ENCODE measurements around the gene CD86.
"Not testable (repeated sequence)": the region's sequence is repeated elsewhere in the genome, so short reads cannot be mapped to it uniquely, and the experiment has no call there.

Gene CD86, protein sequence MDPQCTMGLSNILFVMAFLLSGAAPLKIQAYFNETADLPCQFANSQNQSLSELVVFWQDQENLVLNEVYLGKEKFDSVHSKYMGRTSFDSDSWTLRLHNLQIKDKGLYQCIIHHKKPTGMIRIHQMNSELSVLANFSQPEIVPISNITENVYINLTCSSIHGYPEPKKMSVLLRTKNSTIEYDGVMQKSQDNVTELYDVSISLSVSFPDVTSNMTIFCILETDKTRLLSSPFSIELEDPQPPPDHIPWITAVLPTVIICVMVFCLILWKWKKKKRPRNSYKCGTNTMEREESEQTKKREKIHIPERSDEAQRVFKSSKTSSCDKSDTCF

DNA sequence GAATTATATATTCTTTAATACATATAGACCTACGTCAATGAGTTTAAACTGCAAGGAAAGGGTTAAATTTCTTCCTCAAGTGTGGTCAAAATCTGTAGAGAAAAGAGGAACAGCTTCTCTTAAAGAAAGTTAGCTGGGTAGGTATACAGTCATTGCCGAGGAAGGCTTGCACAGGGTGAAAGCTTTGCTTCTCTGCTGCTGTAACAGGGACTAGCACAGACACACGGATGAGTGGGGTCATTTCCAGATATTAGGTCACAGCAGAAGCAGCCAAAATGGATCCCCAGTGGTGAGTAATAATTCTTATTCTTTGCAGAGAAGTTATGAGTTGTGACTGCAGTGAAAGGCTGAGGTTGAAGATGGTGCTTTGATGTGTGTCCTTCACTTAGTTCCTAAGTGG lies at the start of gene CD86:
TSS of gene CD86 (plus strand) at position 148 of the 400 bp plus-strand sequence. CDS start at position 276, 128 bp downstream.
- DNase-seq: no peak

DNA sequence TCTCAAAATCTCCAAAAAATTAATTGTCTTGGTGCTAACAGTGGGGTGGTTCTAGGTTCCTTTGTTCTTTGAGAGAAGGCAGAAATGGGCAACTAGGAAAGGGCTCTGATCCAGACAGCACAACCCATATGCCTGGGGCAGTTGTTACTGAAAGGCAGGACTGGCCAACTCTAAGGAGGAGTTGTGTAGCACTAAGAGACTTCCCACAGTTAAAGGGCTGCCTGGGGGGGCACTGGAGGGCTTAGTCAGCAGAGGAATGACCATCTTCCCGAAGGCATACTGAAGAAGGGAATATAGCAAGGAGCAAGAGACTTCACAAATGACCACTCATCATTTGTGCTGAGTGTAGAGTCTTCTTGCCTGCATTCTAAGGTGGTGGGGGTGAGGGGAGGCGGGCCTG lies 48.9 kb upstream of the CD86 start:
- DNase-seq: no peak

DNA sequence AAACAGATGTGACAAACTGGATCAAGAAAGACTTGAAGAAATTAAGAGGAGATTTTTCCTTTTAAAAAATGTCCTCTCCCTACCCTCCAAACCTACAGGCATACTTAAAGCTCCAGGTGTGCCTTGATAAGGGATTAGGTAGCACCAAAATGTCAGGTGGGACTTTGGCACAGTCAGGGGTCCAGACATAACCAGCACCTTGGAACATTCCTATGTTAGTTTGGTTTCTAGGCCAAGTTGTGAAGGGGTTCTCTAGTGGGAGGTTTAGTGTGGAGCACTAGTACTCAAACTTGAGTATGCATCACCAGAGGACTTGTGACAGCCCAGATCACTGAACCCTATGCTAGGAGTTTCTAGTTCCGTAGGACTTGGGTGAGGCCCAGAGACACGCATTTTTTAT lies 47.0 kb upstream of the CD86 start:
- no peak for DNase-seq

DNA sequence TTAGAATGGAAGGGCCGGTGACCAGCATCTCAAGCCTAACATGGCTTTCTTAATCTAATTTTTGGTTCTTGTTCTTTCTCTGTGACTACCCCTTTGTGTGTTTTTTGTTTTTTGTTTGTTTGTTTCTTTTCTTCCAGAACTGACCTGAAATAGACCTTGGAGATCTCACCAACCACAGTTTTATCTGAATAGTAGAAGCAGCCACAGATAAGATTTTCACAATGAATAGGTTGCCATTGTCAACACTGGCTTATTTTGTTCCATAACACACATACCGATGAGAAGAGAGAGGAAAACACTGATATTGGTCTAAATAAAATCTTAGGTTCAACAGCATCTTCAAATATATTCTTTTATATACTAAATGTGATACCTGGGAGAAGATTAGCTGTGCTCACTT lies 44.7 kb upstream of the CD86 start:
- no peak for DNase-seq

DNA sequence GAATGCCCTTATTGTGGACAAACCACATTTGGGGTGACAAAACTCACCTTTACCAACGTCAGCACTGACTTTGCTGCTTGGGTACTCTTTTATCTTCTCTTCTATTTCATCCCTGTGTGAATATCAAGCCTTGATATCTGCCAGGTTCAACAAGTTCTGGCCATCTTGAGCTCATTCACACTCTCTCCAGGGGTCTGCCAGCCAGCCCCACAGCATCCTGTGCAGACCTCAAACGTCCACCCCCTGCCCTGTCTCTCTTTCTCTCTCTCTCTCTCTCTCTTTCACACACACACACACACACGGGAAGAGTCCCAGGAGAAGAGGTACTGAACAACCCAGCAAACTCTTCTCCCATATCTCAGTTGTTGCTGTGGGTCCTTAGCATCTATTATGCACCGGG lies 43.8 kb upstream of the CD86 start:
- no peak for DNase-seq

DNA sequence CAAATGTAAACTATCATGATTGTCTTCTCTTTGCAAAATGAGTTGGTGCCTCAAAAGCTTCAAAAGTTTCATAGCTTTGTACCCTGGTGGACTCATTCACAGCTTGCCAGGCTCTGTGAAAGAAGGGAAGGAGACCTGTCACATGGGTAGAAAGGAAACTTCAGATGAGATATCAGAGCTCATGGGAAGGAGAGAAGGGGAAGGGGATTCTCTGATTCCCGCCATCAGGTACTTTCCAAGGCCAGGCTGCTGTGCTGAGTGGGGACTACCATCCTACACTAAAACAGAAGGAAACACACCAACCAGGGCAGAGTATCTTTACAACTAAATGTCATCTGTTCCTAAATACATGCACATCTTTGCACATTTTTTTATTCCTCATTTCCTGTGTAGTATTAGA lies 42.3 kb upstream of the CD86 start:
- DNase-seq: no peak

DNA sequence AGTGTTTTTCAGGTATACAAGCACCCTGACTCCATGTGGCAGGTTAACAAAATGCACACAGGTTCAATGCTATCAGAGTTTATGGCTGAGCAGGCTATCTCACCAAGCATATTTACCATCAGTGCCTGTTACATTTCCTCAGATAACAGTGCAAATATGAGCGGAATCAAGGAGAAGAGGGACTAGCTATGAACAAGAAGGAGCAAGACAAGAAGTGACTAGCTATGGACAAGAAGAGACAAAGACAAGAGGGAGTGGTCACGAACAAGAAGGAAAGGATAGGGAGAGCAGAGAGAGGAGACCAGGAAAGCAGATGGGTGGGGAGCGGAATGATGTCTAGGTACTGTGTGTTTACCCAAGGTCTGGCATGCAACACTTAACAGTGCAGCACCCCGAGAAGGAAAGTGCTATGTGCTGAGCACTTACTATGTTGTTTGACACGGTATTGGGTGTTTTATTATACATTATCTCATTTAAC lies 41.7 kb upstream of the CD86 start:
- no peak for DNase-seq

DNA sequence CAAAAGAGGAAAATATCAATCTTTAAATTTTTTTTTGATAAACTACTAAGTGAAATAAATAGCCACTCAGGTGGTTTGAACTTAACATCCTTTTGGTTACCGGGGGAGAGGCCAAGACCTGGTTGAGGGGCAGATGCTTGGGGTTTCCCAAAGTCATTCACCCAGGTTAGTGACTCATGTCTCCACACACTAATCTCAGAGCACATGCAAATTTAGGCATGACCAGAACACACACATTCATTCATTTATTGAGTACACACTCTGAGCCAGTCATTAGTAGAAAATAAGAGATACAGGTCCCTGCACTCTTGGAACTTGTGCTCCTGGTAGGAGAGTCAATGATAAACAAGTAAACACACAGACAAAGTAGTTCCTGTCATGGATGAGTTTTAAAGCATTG lies 40.4 kb upstream of the CD86 start:
- no peak for DNase-seq

DNA sequence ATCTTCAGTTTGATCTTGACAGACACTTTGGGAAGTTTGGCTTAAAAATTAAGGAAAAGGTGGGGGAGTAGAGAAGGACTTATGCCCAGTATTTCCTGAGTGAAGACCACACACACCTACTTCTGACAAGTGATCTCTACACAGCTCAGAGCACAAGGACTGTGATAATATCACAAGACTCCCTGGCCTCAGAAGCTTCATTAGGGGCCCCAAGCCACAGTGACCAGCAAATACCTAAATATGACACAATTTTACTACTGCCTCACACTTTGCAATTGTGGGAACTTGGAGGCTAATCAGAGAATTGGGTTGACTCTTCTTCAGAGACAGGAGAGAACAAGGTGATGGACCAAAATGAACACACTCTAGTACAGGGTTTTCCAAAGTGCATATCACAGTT lies 35.7 kb upstream of the CD86 start:
- DNase-seq: no peak

DNA sequence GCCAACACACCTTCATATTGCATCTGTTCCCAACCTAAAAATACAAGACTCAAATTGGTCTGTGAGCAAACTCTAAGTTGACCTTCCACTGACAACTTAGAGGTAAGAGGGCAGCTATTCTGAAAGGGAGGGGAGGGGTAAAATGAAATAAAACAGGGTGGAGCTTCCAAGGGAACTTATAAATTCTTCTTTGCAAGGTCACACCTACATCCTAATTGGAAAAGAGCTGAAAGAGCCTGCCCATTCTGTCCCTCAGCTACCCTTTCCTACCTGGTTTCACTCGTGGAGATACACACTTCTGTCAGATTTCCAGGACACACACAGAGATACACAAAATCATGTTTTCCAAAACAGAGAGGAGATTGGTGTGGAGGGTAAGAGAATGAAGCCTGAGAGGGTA lies 34.1 kb upstream of the CD86 start:
- no peak for DNase-seq

DNA sequence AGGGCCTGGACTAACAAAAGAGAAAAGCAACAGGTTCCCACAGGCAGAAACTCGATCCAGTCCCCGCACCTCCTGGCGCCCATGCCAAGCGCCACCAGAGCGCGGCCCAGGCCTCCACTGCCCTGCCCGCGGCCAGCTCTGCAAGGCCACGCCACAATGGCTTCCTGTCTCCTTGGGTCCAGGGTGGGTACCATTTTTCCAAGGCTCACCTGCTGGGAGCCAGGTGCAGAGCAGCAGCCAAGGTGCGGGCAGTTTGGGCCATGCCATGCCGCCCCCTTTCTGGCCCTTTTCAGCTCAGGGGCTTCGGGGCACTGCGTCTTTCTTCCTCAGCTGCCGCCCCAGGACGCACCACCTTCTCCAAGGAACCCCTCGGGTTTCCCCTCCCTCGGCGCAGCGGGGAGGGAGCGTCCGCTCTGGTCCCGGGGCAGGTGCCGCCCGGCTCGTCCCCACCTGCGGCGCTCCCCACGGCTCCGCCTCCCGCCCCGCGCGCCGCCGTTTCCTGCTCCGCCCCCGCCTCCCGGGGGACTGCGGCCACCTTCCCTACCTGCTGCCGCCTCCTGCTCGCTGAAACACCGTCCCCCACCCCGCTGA lies 33.3 kb upstream of the CD86 start, which contains the start of gene ILDR1:
TSS of gene ILDR1 (minus strand) at position 437 of the 591 bp plus-strand sequence. CDS start at position 267, 170 bp downstream.
- DNase-seq: no peak

DNA sequence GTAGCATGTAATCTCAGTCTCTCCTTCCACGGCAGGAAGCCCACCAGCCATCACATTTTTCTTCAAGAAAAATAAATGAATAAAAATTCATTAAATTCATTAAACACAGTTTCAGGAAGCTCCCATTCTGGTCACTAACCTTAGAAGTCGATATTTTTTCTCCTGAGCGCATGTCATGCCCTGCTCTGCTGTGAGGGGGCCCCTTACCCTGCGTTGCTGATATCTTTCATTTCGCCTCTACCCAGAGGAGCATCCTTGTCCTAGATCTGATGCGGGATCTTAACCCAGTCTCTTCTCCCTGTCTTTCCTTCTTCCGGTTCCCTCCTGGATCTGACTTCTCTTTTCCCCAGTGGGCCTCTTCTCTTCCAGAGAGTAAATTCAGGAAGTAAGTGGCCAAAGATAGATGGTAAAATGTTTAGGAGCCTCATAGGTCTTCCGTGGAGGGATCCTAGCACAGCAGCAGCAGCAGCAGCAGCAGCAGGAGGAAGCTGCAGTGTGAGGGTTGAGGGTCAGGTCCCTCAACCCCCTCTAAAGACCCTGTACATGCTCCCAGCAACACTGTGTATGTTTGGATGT lies 31.7 kb upstream of the CD86 start:
- no peak for DNase-seq

DNA sequence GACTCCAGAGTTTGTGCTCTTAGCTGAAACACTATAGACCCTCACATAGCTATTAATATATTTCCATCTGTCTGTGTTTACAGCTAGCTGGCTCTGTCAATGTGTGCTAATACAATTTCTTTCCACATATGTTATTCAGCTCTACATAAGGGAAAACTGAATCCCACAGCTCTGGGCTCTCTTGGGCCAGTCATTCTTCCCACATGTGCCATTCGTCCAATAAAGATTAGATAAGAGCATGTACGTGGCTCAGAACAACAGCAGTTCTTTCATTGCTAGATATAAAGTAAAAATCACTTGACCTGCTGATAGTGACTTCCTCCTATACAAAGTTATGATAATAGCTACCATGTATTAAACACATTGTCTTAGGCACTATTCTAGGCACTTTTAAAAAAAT lies 30.4 kb upstream of the CD86 start:
- no peak for DNase-seq

DNA sequence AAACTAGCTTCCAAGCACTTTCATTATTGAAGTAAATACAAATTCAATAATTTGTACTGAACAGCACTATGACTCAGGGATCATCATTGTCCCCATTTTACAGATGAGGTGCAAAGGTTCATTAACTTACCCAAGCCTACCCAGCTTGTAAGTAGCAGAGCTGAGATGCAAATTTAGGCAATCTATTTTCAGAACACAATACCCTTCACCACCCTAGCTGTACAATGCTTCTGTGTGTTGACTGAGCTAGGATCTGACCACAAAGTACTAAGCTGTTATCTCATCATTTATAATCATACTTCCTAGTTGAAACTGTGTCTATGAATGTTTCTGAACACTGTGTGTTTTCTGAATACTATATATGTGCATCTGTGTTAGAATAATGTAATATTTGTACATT lies 29.9 kb upstream of the CD86 start:
- DNase-seq: no peak

DNA sequence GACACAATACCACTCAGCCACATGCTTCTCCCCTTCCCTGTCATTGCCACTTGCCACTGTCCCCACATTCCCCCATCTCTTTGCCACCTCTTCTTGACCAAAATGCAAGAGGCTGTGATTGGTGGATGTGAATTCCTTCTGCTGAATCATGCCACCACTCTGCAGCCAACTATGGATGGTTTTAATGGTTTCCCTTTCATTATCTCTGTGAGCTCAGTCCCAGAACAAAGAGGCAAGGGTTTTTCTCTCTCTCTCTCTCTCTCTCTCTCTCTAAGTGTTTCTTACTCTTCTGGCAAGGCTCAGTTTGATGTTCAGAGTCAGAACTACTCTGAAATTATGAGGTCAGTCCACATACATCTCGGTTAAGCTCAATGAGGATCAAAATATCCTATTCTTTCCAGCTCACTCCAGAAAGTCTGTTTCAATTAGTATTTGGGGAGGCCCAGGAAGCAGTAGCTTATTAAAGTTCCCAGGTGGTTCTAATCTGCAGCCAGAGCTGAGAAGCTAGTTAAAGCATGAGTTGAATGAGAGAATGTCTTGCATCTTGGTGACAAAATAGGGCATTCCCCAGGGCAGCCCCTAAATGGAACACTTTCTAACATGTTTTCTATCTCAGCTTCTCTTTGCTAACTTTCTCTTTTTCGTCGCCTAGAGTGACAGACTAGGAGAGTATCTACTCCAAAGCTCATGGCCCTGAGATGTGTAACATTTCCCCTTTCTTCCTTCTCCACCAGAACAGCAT lies 24.6 kb upstream of the CD86 start:
- no peak for DNase-seq

DNA sequence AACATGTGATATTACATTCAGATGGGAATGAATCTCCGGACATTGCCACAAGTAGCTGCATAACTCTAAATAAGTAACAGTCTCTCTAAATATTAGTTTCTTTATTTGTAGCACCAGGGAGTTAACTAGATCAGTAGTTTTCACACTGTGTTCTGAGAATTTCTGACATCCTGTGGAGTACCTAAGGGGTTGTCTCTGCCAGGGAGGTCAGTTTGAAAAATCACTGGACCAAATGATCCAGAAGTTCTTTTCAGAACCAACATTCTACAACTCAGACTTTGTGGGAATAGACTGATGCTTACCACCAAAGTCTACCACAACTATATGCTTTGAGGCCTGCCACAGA lies 24.1 kb upstream of the CD86 start:
- DNase-seq: no peak

DNA sequence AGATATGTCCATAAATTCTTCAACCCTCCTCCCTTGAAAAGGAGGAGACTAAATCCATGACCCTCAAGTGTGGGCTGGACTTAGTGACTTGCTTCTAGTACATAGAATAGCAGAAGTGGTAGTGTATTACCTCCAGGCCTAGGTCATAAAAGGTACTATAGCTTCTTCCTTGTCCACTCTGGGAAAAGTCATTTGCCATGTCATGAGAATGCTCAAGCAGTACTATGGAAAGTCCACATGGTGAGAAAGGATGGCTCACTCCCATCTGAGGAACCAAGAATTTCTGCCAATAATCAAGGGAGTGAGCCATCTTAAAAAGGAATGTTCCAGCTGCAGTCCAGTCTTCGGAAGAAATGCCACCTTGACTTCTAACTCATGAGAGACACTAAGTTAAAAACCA lies 22.6 kb upstream of the CD86 start:
- DNase-seq: no peak

DNA sequence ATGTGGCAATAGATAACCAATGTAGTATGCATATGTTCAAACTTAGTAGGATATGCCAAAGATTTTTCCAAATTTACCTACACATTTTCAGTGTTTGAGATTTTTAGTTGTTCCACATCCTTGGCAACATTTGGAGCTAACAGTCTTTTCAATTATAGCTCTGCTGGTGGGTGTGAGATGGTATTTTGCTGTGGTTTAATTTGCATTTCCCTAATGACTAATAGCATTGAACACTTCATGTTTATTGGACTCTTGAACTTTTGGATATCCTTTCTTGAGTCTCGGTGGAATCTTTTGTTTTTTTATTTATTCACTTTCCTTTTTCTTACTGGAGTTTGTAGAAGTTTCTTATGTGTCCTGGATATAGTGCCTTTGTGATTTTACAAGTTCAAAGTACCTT lies 22.1 kb upstream of the CD86 start:
- no peak for DNase-seq

DNA sequence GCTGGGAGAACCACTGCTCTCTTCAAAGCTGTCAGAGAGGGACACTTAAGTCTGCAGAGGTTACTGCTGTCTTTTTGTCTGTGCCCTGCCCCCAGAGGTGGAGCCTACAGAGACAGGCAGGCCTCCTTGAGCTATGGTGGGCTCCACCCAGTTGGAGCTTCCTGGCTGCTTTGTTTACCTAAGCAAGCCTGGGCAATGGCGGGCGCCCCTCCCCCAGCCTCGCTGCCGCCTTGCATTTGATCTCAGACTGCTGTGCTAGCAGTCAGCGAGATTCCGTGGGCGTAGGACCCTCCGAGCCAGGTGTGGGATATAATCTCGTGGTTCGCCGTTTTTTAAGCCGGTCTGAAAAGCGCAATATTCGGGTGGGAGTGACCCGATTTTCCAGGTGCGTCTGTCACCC lies 7.9 kb upstream of the CD86 start:
- not testable (repeated sequence) for DNase-seq

DNA sequence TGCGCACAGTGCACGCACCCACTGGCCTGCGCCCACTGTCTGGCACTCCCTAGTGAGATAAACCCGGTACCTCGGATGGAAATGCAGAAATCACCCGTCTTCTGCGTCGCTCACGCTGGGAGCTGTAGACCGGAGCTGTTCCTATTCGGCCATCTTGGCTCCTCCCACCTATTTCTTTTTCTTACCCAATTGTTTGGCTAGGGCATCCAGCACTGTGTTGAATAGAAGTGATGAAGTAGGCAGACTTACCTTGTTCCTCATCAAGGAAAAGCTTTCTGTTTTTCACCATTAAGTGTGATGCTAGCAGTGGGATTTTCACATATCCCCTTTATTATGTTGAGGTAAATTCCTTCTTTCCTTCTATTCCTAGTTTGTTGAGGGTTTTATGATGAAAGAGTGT lies 7.4 kb upstream of the CD86 start:
- DNase-seq: not testable (repeated sequence)

DNA sequence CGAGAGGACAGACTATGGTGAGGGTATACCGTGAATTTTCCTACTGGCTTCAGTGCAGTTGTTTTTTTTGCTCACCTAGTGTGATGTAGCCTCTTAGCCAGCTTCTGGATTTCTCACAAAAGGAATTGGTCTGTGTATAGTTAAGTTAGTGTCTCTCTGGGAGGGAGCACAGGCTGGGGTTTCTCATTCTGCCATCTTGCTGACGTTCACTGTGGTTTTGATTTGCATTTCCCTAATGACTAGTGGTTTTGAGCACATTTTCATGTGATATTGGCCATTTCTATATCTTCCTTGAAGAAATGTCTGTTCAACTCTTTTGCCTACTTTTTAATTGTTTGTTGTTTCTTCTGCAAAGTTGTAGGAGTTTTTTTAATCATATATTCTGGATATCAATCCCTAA lies 2.2 kb upstream of the CD86 start:
- no peak for DNase-seq

DNA sequence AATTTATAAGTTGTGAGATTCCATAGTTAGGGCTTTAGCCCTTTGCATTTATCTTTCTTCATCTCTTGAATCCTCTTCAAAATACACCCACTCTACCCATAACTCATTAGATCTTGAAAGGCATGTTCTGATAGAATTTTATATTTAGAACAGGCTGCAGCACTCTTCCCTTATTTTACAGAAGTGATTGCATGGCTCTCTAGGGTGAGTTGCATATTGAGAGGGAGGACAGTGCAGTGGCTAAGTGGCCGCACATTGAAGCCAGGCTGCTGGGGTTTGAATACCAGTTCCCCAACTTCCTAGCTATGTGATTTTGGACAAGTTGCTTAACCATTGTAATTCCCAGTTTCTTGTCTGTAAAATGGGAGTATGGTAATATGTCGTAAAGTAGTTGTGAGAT lies 2.5 kb downstream of the CD86 start:
- DNase-seq: no peak

DNA sequence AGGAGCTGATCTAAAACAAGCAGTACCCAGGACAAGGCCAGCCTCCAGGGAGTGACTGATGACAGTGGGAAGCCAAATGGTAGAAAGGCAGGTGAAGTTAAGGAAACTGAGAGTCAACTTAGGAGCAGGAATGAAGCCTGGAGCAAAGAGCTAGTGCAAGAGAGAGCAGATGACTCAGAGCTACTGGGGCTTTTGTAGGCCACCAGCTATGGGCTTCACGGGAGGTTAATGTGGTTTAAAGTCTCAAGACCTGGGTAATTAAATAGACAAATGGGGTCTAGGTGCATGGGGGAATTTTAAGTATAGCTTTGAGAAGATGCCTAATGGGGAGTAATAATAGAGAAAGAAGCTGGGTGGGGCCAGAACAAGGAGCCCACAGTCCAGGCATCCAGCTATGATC lies 3.1 kb downstream of the CD86 start:
- DNase-seq: no peak
